GM23338 (cell line): Measurements from ENCODE around the gene CDC73. TPM values are rescaled to one million over a fixed set of nuclear protein-coding genes. Genes with fewer than 3 reads are reported as not detected.

Experiments
- ATAC-seq: fragments of 200-7000 bp; cut with Tn5 transposase; 3 replicates; pipeline ENCODE4 v1.9.1; 2020
- DNase-seq: peaks from one replicate; pipeline ENCODE4 v3.0.0-alpha.2; 2015; ENCODE audit warnings: low spot score
- H2AFZ ChIP-seq: fragments of 200-600 bp; sonication (generic); 2 replicates; pipeline ENCODE4 v1.8.0; 2016; ENCODE audit warnings: antibody characterized with exemption, mild to moderate bottlenecking, moderate library complexity
- H3F3A ChIP-seq: fragments of 200-600 bp; sonication (generic); replicated peaks from 2 replicates; pipeline ENCODE4 v1.8.0; 2017; ENCODE audit warnings: antibody characterized with exemption, mixed run types, low read depth
- H3K27ac ChIP-seq: fragments of 200-600 bp; sonication (generic); 2 replicates; pipeline ENCODE4 v1.6.1; 2016; ENCODE audit warnings: low read depth
- H3K27me3 ChIP-seq: fragments of 200-600 bp; sonication (generic); 2 replicates; pipeline ENCODE4 v1.8.0; 2016; ENCODE audit warnings: mild to moderate bottlenecking, mixed run types, moderate library complexity; ENCODE audit not compliant: insufficient read depth
- H3K36me3 ChIP-seq: fragments of 200-600 bp; sonication (generic); 2 replicates; pipeline ENCODE4 v1.8.0; 2016; ENCODE audit warnings: mild to moderate bottlenecking; ENCODE audit not compliant: insufficient read depth
- H3K4me1 ChIP-seq: fragments of 200-600 bp; sonication (generic); 2 replicates; pipeline ENCODE4 v1.8.0; 2016; ENCODE audit warnings: mild to moderate bottlenecking, moderate library complexity; ENCODE audit not compliant: insufficient read depth
- H3K4me2 ChIP-seq: fragments of 200-600 bp; sonication (generic); 2 replicates; pipeline ENCODE4 v1.7.1; 2017; ENCODE audit warnings: mixed run types
- H3K4me3 ChIP-seq: fragments of 200-600 bp; sonication (generic); 2 replicates; pipeline ENCODE4 v1.6.1; 2016; ENCODE audit warnings: mixed run types
- H3K79me2 ChIP-seq: fragments of 200-600 bp; sonication (generic); replicated peaks from 2 replicates; pipeline ENCODE4 v1.8.0; 2017; ENCODE audit warnings: mild to moderate bottlenecking; ENCODE audit not compliant: insufficient read depth
- H3K9me2 ChIP-seq: fragments of 200-600 bp; sonication (generic); 2 replicates; pipeline ENCODE4 v1.8.0; 2017; ENCODE audit not compliant: insufficient read depth
- H4K20me1 ChIP-seq: fragments of 200-600 bp; sonication (generic); replicated peaks from 2 replicates; pipeline ENCODE4 v1.8.0; 2017; ENCODE audit warnings: mild to moderate bottlenecking; ENCODE audit not compliant: insufficient read depth
- H3K27ac Mint-ChIP-seq: 2 replicates; pipeline ENCODE4 v1.8.0; 2020; ENCODE audit warnings: inconsistent platforms, mild to moderate bottlenecking, moderate library complexity, mixed read lengths
- H3K27me3 Mint-ChIP-seq: 3 replicates; pipeline ENCODE4 v1.8.0; 2022; ENCODE audit warnings: low read depth, mild to moderate bottlenecking, moderate library complexity, mixed read lengths, inconsistent platforms; ENCODE audit not compliant: insufficient read depth, poor library complexity
- H3K36me3 Mint-ChIP-seq: 3 replicates; pipeline ENCODE4 v1.8.0; 2021; ENCODE audit warnings: low read depth, mild to moderate bottlenecking, inconsistent platforms, moderate library complexity, mixed read lengths
- H3K4me1 Mint-ChIP-seq: 3 replicates; pipeline ENCODE4 v1.8.0; 2020; ENCODE audit warnings: mild to moderate bottlenecking, inconsistent platforms, mixed read lengths
- H3K4me3 Mint-ChIP-seq: 3 replicates; pipeline ENCODE4 v1.8.0; 2021; ENCODE audit warnings: moderate library complexity, mild to moderate bottlenecking, inconsistent platforms, mixed read lengths
- H3K9me3 Mint-ChIP-seq: 3 replicates; pipeline ENCODE4 v1.8.0; 2020; ENCODE audit warnings: moderate library complexity, mild to moderate bottlenecking, inconsistent platforms, mixed read lengths
- CTCF ChIP-seq, 2 experiments: fragments of 200-600 bp in 1 of 2; sonication (generic) in 1 of 2; conservative IDR thresholded peaks; 2 replicates each; pipeline versions ENCODE4 v1.5.1 to v1.6.1; 2016 to 2017; ENCODE audit warnings: antibody characterized with exemption in 2 of 2, low read depth in 2 of 2, mild to moderate bottlenecking in 2 of 2, moderate library complexity in 1 of 2
- ETS1 ChIP-seq: IDR thresholded peaks from 2 replicates; pipeline ENCODE4 v1.6.1; 2016; ENCODE audit warnings: antibody characterized with exemption
- EZH2phosphoT487 ChIP-seq: fragments of 200-600 bp; sonication (generic); IDR thresholded peaks from one replicate; pipeline ENCODE4 v1.8.1; 2018; ENCODE audit warnings: antibody characterized with exemption; ENCODE audit not compliant: unreplicated experiment
- NANOG ChIP-seq: IDR thresholded peaks from 2 replicates; pipeline ENCODE4 v1.6.1; 2016; ENCODE audit warnings: antibody characterized with exemption, borderline replicate concordance
- REST ChIP-seq: IDR thresholded peaks from one replicate; pipeline ENCODE4 v1.6.1; 2018; ENCODE audit warnings: antibody characterized with exemption; ENCODE audit not compliant: unreplicated experiment
- STAT1 ChIP-seq: IDR thresholded peaks from one replicate; pipeline ENCODE4 v1.6.1; 2016; ENCODE audit warnings: antibody characterized with exemption; ENCODE audit not compliant: unreplicated experiment
- ZNF462 ChIP-seq: fragments of 250-450 bp; sonication (Bioruptor Pico); IDR thresholded peaks from 2 replicates; pipeline ENCODE4 v1.5.0; 2020; ENCODE audit warnings: mild to moderate bottlenecking, moderate library complexity
- polyA plus RNA-seq: library from polyadenylated mRNA; unstranded; fragments of >200 nt; fragmentation: Nextera tagmentation; extraction: Ambion mirVana; gene quantifications from 2 replicates; pipeline ENCODE4 v1.2.1, GENCODE V29; 2016
- total RNA-seq: library from RNA; depleted of rRNA; stranded (reverse); fragments of >200 nt; shearing (Covaris generic); gene quantifications from 2 replicates; pipeline ENCODE4 v1.2.3, GENCODE V29; 2014

CDC73 gene
- total and polyA plus RNA-seq, 2 experiments from 2014 or later = 40.4 to 63.2 TPM

GRCh38 chr1:193199940-193200339, 78.1 kb downstream of the CDC73 start:
- Histone ChIP-seq H4K20me1 (no peaks in the 10 kb centered on the region; the same call in 1 of the 2 replicates), H3K9me2 (no peaks in the 10 kb centered on the region), H3K4me3 (no peak overlapping the region), H3K36me3 (peaks cover under 1% of the 10 kb centered on the region; the same call in 1 of the 2 replicates), H3K4me1 (no peaks in the 10 kb centered on the region), H3K4me2 (no peak overlapping the region), H3K27me3 (no peaks in the 10 kb centered on the region), H3K79me2 (peaks cover 50% of the 10 kb centered on the region), H3F3A (no peaks in the 10 kb centered on the region), H3K27ac (no peak overlapping the region), H2AFZ (no peak overlapping the region)
- ATAC-seq = no peak; the same call in 2 of the 3 replicates
- no peak for DNase-seq
- Mint-ChIP-seq H3K36me3 (peaks cover 11% of the 10 kb centered on the region; the same call in 2 of the 3 replicates), H3K9me3 (no peaks in the 10 kb centered on the region), H3K4me1 (no peaks in the 10 kb centered on the region; the same call in 2 of the 3 replicates), H3K27me3 (peaks cover 2% of the 10 kb centered on the region), H3K4me3 (no peak overlapping the region), H3K27ac (no peak overlapping the region)
- TF ChIP-seq STAT1 (no peak), NANOG (no peak), REST (no peak), ETS1 (no peak), ZNF462 (no peak), CTCF (conservative IDR thresholded peaks at IDR 0.05; ENCODE audit: low read depth in 2 of 2) (no peak), EZH2phosphoT487 (no peak)
